IMR-90 (cell line): Measurements from ENCODE around the gene RHBDF2. TPM values are rescaled to one million over a fixed set of nuclear protein-coding genes. Genes with fewer than 3 reads are reported as not detected.

Experiments used
- ATAC-seq: fragments of 200-7000 bp; cut with Tn5 transposase; 2 replicates; pipeline ENCODE4 v1.9.1; 2020; ENCODE audit warnings: low read depth, mild to moderate bottlenecking, moderate library complexity
- Bru-seq: library from RNA; stranded (reverse); fragments of 400-500 nt; gene quantifications from one replicate; lab custom pipeline; 2021; lab: Mats Ljungman, UMichigan
- BruChase-seq, 2 experiments: library from RNA; stranded (reverse); fragments of 400-500 nt; gene quantifications; one replicate each; lab custom pipeline; 2021; lab: Mats Ljungman, UMichigan
- BruUV-seq: library from RNA; stranded (reverse); fragments of 400-500 nt; replicated peaks from 2 replicates; lab custom pipeline; 2021; lab: Mats Ljungman, UMichigan
- CTCF ChIA-PET: fragments of 300-600 bp; formaldehyde crosslinking; extraction: SDS; loops from one replicate; lab custom pipeline; 2021; ENCODE audit warnings: antibody characterized with exemption; lab: Yijun Ruan, JAX
- POLR2A ChIA-PET: fragments of 300-600 bp; sonication (Branson Sonifier 250); formaldehyde crosslinking; loops from one replicate; lab custom pipeline; 2022; ENCODE audit warnings: antibody characterized with exemption; ENCODE audit not compliant: unreplicated experiment; lab: Charles Lee
- DNase-seq: peaks from one replicate; pipeline ENCODE4 v3.0.0; 2013
- H2AFZ ChIP-seq: replicated peaks from 2 replicates; pipeline ENCODE3; 2013; ENCODE audit warnings: low read length, mild to moderate bottlenecking; ENCODE audit not compliant: poor library complexity
- H2AK5ac ChIP-seq: 2 replicates; pipeline ENCODE4 v1.6.1; 2013; ENCODE audit warnings: low read depth, low read length, inconsistent platforms
- H2AK9ac ChIP-seq: replicated peaks from 2 replicates; pipeline ENCODE3; 2013; ENCODE audit warnings: mild to moderate bottlenecking, low read depth, low read length, moderate library complexity; ENCODE audit not compliant: poor library complexity
- H2BK120ac ChIP-seq: 2 replicates; pipeline ENCODE4 v1.6.1; 2013; ENCODE audit warnings: low read depth, low read length, inconsistent platforms
- H2BK15ac ChIP-seq: 3 replicates; pipeline ENCODE4 v1.6.1; 2013; ENCODE audit warnings: low read depth, low read length, inconsistent platforms
- H2BK20ac ChIP-seq: 2 replicates; pipeline ENCODE4 v1.6.1; 2013; ENCODE audit warnings: low read depth, mild to moderate bottlenecking, inconsistent platforms, low read length, moderate library complexity
- H2BK5ac ChIP-seq: 2 replicates; pipeline ENCODE4 v1.6.1; 2013; ENCODE audit warnings: mild to moderate bottlenecking, low read depth, low read length, inconsistent platforms; ENCODE audit not compliant: poor library complexity, severe bottlenecking
- H3K14ac ChIP-seq: replicated peaks from 2 replicates; pipeline ENCODE4 v1.6.1; 2013; ENCODE audit warnings: low read depth, low read length, inconsistent platforms
- H3K18ac ChIP-seq: 2 replicates; pipeline ENCODE4 v1.6.1; 2013; ENCODE audit warnings: low read depth, low read length, control low read depth
- H3K23ac ChIP-seq: 2 replicates; pipeline ENCODE4 v1.6.1; 2013; ENCODE audit warnings: low read depth, low read length, inconsistent platforms
- H3K27ac ChIP-seq: 2 replicates; pipeline ENCODE4 v1.5.1; 2013; ENCODE audit warnings: mild to moderate bottlenecking, control low read depth, low read length; ENCODE audit not compliant: insufficient read depth
- H3K27me3 ChIP-seq: 2 replicates; pipeline ENCODE4 v1.6.1; 2013; ENCODE audit warnings: low read length; ENCODE audit not compliant: control insufficient read depth, insufficient read depth
- H3K36me3 ChIP-seq: 2 replicates; pipeline ENCODE4 v1.6.1; 2013; ENCODE audit warnings: low read length, mixed read lengths; ENCODE audit not compliant: control insufficient read depth, insufficient read depth
- H3K4ac ChIP-seq: 2 replicates; pipeline ENCODE4 v1.6.1; 2013; ENCODE audit warnings: low read depth, low read length, inconsistent platforms
- H3K4me1 ChIP-seq: 2 replicates; pipeline ENCODE4 v1.6.1; 2013; ENCODE audit warnings: low read length, mixed read lengths; ENCODE audit not compliant: control insufficient read depth, insufficient read depth
- H3K4me2 ChIP-seq: 2 replicates; pipeline ENCODE4 v1.6.1; 2013; ENCODE audit warnings: low read depth, mild to moderate bottlenecking, control low read depth, low read length, moderate library complexity
- H3K4me3 ChIP-seq: 2 replicates; pipeline ENCODE4 v1.5.1; 2013; ENCODE audit warnings: low read depth, mild to moderate bottlenecking, control low read depth, low read length, moderate library complexity; ENCODE audit not compliant: insufficient read depth
- H3K56ac ChIP-seq: 2 replicates; pipeline ENCODE4 v1.6.1; 2013; ENCODE audit warnings: low read length, inconsistent platforms; ENCODE audit not compliant: insufficient read depth; ENCODE audit errors: extremely low read depth
- H3K79me1 ChIP-seq, 2 experiments: 2 replicates each; pipeline ENCODE4 v1.6.1; 2013; ENCODE audit warnings: low read length in 2 of 2, inconsistent platforms in 1 of 2, low read depth in 1 of 2
- H3K9ac ChIP-seq: 2 replicates; pipeline ENCODE4 v1.6.1; 2013; ENCODE audit warnings: low read depth, low read length, control low read depth
- H3K9me1 ChIP-seq: 2 replicates; pipeline ENCODE4 v1.6.1; 2013; ENCODE audit warnings: low read length, inconsistent platforms; ENCODE audit not compliant: insufficient read depth
- H3K9me3 ChIP-seq: 2 replicates; pipeline ENCODE4 v1.6.1; 2013; ENCODE audit warnings: low read length; ENCODE audit not compliant: control insufficient read depth, insufficient read depth
- H4K20me1 ChIP-seq: 2 replicates; pipeline ENCODE4 v1.6.1; 2013; ENCODE audit warnings: low read length, inconsistent platforms; ENCODE audit not compliant: insufficient read depth
- H4K5ac ChIP-seq: 2 replicates; pipeline ENCODE4 v1.6.1; 2013; ENCODE audit warnings: mild to moderate bottlenecking, low read depth, low read length, control low read depth
- H4K8ac ChIP-seq, 2 experiments: 2 replicates each; pipeline ENCODE4 v1.6.1; 2013; ENCODE audit warnings: low read depth in 2 of 2, low read length in 2 of 2, control low read depth in 1 of 2, inconsistent platforms in 1 of 2
- H4K91ac ChIP-seq: 2 replicates; pipeline ENCODE4 v1.6.1; 2013; ENCODE audit warnings: low read depth, low read length, inconsistent platforms; ENCODE audit not compliant: insufficient read depth
- CEBPB ChIP-seq: IDR thresholded peaks from 2 replicates; pipeline ENCODE4 v1.6.1; 2012; ENCODE audit warnings: low read depth, low read length, improper control_type of control experiment
- CHD1 ChIP-seq: IDR thresholded peaks from 2 replicates; pipeline ENCODE4 v1.6.1; 2012; ENCODE audit warnings: low read depth, low read length, improper control_type of control experiment
- CTCF ChIP-seq: conservative IDR thresholded peaks from 2 replicates; pipeline ENCODE4 v1.5.1; 2012; ENCODE audit warnings: mild to moderate bottlenecking, low read depth, low read length, improper control_type of control experiment
- ELK1 ChIP-seq: fragments of 150-350 bp; IDR thresholded peaks from 2 replicates; pipeline ENCODE4 v1.6.1; 2016; ENCODE audit warnings: low read depth, mild to moderate bottlenecking, low read length, moderate library complexity, borderline replicate concordance
- MAFK ChIP-seq: IDR thresholded peaks from 2 replicates; pipeline ENCODE4 v1.6.1; 2012; ENCODE audit warnings: low read depth, low read length, improper control_type of control experiment
- MXI1 ChIP-seq: IDR thresholded peaks from 2 replicates; pipeline ENCODE4 v1.6.1; 2012; ENCODE audit warnings: low read depth, mild to moderate bottlenecking, low read length, moderate library complexity, borderline replicate concordance
- NFE2L2 ChIP-seq: fragments of 150-350 bp; IDR thresholded peaks from 2 replicates; pipeline ENCODE4 v1.6.1; 2016; ENCODE audit warnings: low read depth, mild to moderate bottlenecking, low read length
- POLR2A ChIP-seq: IDR thresholded peaks from 2 replicates; pipeline ENCODE4 v1.6.1; 2012; ENCODE audit warnings: mild to moderate bottlenecking, low read depth, low read length
- RAD21 ChIP-seq: IDR thresholded peaks from 2 replicates; pipeline ENCODE4 v1.6.1; 2012; ENCODE audit warnings: low read length, improper control_type of control experiment
- SMC3 ChIP-seq: fragments of 150-350 bp; IDR thresholded peaks from 2 replicates; pipeline ENCODE4 v1.6.1; 2016; ENCODE audit warnings: low read depth, mild to moderate bottlenecking, antibody characterized with exemption, low read length, moderate library complexity
- USF2 ChIP-seq: fragments of 150-350 bp; IDR thresholded peaks from 2 replicates; pipeline ENCODE4 v1.6.1; 2017; ENCODE audit warnings: mild to moderate bottlenecking, antibody characterized with exemption, low read length, low read depth
- WGBS, 2 experiments: methylation state at CpG; one replicate each; pipeline versions ENCODE4 v1.1.5 to v1.1.7; 2013; ENCODE audit warnings: missing lambda C conversion rate in 2 of 2; ENCODE audit not compliant: insufficient read length in 1 of 2; ENCODE audit errors: extremely low coverage in 2 of 2; 5-methylcytosine and 5-hydroxymethylcytosine counted together
- dilution Hi-C: fragments of 300-500 bp; cut with HindIII; formaldehyde crosslinking; loops from one replicate; pipeline ENCODE4 v1.14.3; 2018; ENCODE audit warnings: low sequenced_read_pairs; ENCODE audit not compliant: unreplicated experiment
- in situ Hi-C: fragments of 300-500 bp; cut with MboI; formaldehyde crosslinking; loops from 3 replicates; pipeline ENCODE4 v1.14.3; 2019; ENCODE audit warnings: low sequenced_read_pairs, inconsistent platforms, mixed read lengths
- intact Hi-C: fragments of 100-400 bp; cut with micrococcal nuclease; formaldehyde crosslinking; loops from 2 replicates; pipeline ENCODE4 v1.10.0; 2022
- long read RNA-seq: library from polyadenylated mRNA; unstranded; transcript quantifications from one replicate; pipeline ENCODE4 v2.0.0, GENCODE V29; 2021; ENCODE audit not compliant: unreplicated experiment
- polyA plus RNA-seq, 3 experiments: library from polyadenylated mRNA; depleted of rRNA; stranded (reverse); fragments of >200 nt; gene quantifications; 2 replicates each; pipeline ENCODE4 v1.2.3, GENCODE V29; 2012; ENCODE audit warnings: low replicate concordance in 1 of 3
- total RNA-seq: library from RNA; depleted of rRNA; stranded (reverse); fragments of >200 nt; gene quantifications from 2 replicates; pipeline ENCODE4 v1.2.3, GENCODE V29; 2012; rRNA removed

Gene RHBDF2
- 1.3 and 1.4 TPM in 2 replicates for total RNA-seq
- polyA plus RNA-seq (2012; rRNA removed) = 8.3 and 10.0 TPM in 2 replicates
- polyA plus RNA-seq (2012; cell fraction: cytosol; rRNA removed) = 6.7 and 10.1 TPM in 2 replicates
- 29.5 and 54.3 TPM in 2 replicates for polyA plus RNA-seq (2012; cell fraction: nucleus; rRNA removed; ENCODE audit: low replicate concordance)
- Bru-seq, nascent RNA = percentile 40 among the genes with signal in this experiment
- percentile 37 among the genes with signal in this experiment for BruChase-seq, experiment 1, labeled RNA remaining after a 6-hour chase
- BruChase-seq, experiment 2, labeled RNA remaining after a 2-hour chase = percentile 43 among the genes with signal in this experiment
- long read RNA-seq, partial matches to known transcripts = 6 of 7 reads
- long read RNA-seq, other reads (novel, unspliced or antisense) = 1 of 7 reads

GRCh38 chr17:76501018-76501826 is at the start of gene RHBDF2:
TSS of gene RHBDF2 (minus strand) at chr17:76501423. CDS start at chr17:76481524, 19,899 bp downstream.
- peak within 1 kb of the TSS; percentile 69; the same call in 1 of the 2 replicates for H4K91ac ChIP-seq
- H3K9me1 ChIP-seq = peaks cover 16% of the 10 kb centered on the region
- peak; percentile 53 for DNase-seq
- H4K5ac ChIP-seq = peak within 1 kb of the TSS; percentile 100
- peak within 1 kb of the TSS; percentile 26 for H3K27ac ChIP-seq
- H3K4me3 ChIP-seq = peak within 1 kb of the TSS; percentile 82
- H3K14ac ChIP-seq = peak within 1 kb of the TSS; percentile 96
- H2BK5ac ChIP-seq = peak within 1 kb of the TSS; percentile 25
- H4K20me1 ChIP-seq = no peaks in the 10 kb centered on the region
- dilution Hi-C loops = no loop called here
- H4K8ac ChIP-seq = peak within 1 kb of the TSS; percentile 93 to 96
- in situ Hi-C loops = loop anchor here (10.0 kb wide), 2 partner anchors 96 to 196 kb away; partner anchors contain the start of gene QRICH2
- H3K23ac ChIP-seq = peak within 1 kb of the TSS; percentile 89
- peak within 1 kb of the TSS; percentile 86 for H3K18ac ChIP-seq
- 3% methylated on average over 44 of the region's 72 CpGs; no CpG with 5 or more reads in 1 of the 2 experiments for WGBS, 2 experiments
- no peaks in the 10 kb centered on the region for H3K9me3 ChIP-seq
- H2AK9ac ChIP-seq = peak within 1 kb of the TSS; percentile 94
- peaks cover 27% of the 10 kb centered on the region for H3K4me1 ChIP-seq
- H3K9ac ChIP-seq = peak within 1 kb of the TSS; percentile 73
- no TSS peak for BruUV-seq
- ChIA-PET POLR2A (no interaction called here), CTCF (interaction anchor here (1.6 kb wide), 1 partner anchor 116 kb away, joined by 4 read pairs; no protein-coding TSS in a partner anchor)
- no peaks in the 10 kb centered on the region for H3K27me3 ChIP-seq
- peak within 1 kb of the TSS; percentile 82 for H2AK5ac ChIP-seq
- H2BK15ac ChIP-seq = peak within 1 kb of the TSS; percentile 80; the same call in 1 of the 3 replicates
- peak within 1 kb of the TSS; percentile 80 for H2BK120ac ChIP-seq
- peak; percentile 86 for ATAC-seq
- H3K36me3 ChIP-seq = no peaks in the 10 kb centered on the region
- H3K79me1 ChIP-seq = peaks cover 4 to 30% of the 10 kb centered on the region in 2 experiments; a peak in 3 of 4 replicates
- H2BK20ac ChIP-seq = peak within 1 kb of the TSS; percentile 32; the same call in 1 of the 2 replicates
- intact Hi-C loops = no loop called here
- peak within 1 kb of the TSS; percentile 97 for H3K4me2 ChIP-seq
- no peak within 1 kb of the TSS for H3K56ac ChIP-seq
- H3K4ac ChIP-seq = peak within 1 kb of the TSS; percentile 85
- peak within 1 kb of the TSS; percentile 92 for H2AFZ ChIP-seq
- TF ChIP-seq RAD21 (no peak), SMC3 (no peak), POLR2A (no peak; the same call in 1 of the 2 replicates), ELK1 (no peak), USF2 (peak; percentile 15; the same call in 1 of the 2 replicates), CEBPB (no peak), NFE2L2 (no peak), CHD1 (no peak), CTCF (no peak), MAFK (no peak), MXI1 (peak; percentile 70; the same call in 1 of the 2 replicates)
